HG03460 (cell line): ENCODE results near the gene LEFTY1.
"Not testable (repeated sequence)": the region's sequence is repeated elsewhere in the genome, so short reads cannot be mapped to it uniquely, and the experiment has no call there.

ENCODE experiments used
- ATAC-seq: cut with Tn5 transposase; IDR thresholded peaks from one replicate; pipeline ENCODE4 v1.9.1; 2021; ENCODE audit not compliant: unreplicated experiment

LEFTY1 gene

DNA sequence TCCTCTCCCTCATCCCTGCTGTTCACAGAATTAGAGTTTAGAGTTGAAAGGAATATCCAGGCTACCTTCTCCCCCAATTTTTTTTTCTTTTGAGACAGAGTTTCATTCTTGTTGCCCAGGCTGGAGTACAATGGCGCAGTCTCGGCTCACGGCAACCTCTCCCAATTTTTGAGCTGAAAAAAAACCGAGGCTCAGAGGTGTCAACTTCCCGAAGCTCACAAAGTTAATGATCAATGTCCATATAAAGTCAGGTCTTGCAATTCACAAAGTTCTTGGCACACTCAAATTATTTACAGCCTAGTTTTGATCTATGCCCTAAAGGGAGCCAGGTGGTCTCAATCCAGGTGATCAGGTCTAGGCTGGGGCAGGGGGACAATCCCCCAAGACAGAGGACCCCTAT is 797 bp upstream of the LEFTY1 start:
- ATAC-seq: no peak

DNA sequence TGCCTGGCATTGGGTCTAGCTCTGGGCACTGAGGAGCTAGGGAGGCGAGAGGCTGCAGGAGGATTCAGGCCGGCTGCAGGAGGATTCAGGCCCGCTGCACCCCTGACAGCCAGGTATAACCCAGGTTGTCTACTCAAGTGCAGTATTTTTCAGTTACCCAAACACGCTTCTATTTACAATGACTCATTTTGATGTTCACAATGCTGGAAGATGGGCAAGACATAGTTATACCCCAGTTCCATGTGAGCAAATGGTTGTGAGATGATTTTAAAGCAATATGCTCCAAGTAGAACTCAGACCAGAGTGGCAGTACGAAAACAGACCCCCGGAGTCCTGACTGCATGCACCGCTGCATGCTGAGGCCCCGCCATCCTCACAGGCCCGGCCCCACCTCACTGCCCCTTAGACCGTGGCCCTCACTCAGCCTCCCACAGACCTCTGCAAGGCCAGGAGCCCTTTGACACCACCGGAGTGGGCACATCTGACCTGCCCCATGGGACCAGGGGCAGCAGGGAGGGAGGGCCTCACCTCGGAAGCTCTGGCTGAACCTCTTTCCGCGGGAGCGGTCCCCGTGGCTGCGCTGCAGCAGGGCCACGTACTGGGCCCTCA is 553 bp downstream of the LEFTY1 start:
- ATAC-seq: no peak

DNA sequence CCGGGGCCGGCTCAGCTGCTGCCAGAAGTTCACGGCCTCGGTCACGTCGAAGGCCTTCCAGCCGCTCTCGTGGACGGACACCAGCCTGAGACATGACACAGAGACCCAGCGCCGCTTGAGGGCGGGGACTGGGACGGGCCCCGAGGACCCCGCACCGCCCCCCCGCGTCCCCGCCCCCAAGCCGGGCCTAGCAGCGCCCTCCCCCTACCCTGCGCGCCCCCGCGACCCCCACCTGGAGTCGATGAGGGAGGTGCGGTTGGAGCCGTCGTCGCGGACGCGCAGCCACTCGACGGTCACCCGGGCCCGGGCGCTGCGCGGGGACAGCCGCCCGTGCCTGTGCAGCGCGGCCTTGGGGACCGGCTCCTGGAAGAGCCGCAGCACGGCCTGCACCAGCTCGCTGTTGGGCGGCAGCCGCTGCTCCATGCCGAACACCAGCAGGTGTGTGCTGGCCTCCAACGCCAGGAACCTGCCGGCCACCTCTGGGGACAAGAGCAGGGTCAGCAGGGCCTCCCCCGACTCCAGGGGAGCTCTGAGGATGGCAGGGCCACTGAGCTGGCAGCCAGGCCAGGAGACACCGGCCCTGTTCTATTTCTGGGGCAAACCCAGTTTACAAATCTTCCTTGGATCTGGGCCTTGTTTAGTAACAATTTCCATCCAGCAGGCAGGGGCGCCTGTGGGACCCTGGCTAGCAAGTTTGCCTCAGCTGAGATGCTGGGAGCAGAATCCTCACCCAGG is 1.2 kb downstream of the LEFTY1 start:
- not testable (repeated sequence) for ATAC-seq

DNA sequence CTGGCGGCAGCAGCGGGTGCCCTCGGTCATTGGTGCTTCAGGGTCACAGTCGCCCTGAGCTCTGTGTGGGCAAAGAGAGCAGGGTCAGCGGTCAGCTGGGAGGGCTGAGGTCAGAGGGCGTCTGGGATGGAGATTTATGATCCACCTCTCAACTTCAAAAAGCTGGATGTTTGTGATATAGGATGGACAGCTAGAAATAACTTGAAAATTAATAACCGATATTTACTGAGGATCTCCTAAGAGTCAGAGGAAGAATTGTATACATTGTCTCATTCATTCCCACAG is 2.0 kb downstream of the LEFTY1 start:
- ATAC-seq: no peak

DNA sequence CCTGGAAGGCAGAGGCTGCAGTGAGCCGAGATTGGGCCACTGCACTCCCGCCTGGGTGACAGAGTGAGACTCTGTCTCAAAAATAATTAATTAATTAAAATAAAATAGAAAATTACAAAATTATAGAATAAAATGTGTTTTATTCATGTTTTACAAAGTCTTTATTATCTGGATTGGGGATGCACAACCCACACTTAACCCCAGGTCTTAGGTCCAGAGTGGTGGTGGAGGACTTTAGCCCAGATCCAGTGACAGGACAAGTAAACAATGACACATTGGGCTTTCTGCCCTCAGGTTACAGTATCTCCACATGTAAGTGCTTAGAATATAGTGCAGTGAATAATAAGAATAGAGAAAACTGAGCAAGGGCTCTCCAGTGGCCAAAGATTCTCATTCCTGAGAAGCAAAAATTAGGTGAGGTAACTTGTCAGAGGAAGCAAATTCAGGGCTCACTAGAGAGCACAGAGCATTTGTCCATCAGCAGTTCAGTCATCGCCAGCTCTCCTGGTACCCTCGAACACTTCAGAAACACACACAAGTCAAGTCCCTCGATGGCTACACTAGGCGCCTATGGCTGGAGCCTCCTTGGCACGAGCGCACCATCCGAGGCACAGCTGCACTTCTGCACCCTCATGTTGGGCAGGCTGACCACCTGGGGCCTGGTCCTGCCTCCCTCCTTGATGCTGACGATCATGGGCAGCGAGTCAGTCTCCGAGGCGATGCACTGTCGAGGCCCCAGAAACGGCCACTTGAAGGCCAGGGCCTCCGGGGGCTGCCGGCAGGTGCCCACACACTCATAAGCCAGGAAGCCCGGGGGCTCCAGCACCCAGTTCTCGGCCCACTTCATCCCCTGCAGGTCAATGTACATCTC is 2.6 kb downstream of the LEFTY1 start:
- no peak for ATAC-seq

DNA sequence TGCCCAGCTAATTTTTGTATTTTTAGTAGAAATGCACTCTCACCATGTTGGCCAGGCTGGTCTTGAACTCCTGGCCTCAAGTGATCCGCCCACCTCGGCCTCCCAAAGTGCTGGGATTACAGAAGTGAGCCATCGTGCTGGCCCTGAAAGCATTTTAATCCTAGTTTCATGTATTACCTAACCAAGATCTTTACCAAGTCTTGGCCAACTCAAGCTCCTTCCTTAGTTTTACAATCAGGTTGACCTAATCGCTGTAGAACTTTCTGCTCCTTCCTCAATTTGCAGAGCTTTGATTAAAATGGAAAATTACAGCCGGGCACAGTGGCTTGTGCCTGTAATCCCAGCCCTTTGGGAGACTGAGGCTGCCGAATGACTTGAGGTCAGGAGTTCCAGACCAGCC is 3.6 kb downstream of the LEFTY1 start:
- ATAC-seq: no peak

DNA sequence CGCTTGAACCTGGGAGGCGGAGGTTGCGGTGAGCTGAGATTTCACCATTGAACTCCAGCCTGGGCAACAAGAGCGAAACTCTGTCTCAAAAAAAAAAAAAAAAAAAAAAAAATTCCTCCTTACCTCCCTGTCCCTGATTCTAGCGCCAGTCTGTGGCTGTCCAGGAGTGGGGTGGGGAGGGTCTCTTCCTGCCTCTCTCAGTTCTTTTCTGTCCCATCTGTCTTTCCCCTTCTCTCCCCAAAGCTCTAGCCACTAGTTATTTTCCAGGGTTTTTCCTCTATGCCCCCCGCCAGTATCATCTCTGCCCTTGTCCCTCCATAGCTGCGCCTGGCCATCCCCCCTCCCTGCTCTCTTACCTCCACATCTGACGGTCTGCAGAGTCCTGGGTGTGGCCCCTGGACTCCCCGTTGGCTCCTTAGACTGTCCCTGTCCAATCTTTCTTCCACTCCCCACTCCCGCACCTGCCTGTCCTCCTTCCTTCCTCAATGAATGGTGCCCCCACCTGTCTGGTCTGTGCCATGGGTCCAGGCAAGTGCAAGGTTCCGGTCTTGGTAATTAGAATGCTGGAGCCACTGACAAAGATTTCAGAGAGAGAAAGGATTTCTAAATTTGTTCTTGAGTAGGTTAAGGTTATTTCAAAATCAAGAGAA is 5.2 kb downstream of the LEFTY1 start:
- ATAC-seq: no peak

DNA sequence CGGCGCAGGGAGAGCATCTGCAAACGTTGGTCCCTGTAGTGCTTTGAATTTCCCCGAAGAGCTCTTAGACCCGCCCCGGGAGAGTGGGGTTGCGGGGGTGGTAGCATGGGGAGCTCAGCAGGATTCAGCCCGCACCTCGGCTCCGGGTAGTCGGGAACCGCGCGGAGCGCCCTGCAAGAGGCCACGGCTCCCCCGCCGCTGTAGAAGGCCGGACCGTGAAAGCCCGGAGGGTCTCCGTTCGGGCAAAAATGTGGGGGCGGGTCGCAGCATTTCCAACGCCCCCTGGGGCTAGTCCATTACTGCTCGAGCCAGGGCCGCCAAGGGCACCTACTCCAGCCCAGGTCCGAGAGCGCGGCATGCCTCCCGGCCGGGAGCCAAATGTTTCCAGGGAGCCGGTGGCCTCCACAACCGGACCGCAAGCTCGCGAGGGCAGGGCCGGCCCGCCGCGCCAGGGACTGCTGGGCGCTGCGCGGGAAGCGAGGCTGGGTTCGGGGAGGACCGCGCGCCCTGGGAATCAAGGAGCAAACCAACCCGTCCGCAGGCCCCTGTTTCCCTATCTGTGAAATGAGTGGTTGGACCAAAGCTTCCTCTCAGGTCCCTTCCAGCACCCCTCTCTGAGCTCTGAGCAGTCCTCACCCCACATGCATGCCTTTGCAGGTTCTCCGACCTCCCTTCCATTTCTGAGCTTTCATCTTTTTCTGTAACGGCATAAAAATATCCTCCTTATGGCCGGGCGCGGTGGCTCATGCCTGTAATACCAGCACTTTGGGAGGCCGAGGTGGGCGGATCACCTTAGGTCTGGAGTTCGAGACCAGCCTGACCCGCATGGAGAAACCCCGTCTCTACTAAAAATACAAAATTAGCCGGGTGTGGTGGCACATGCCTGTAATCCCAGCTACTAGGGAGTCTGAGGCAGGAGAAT is 6.0 kb downstream of the LEFTY1 start:
- peak; percentile 26 for ATAC-seq

DNA sequence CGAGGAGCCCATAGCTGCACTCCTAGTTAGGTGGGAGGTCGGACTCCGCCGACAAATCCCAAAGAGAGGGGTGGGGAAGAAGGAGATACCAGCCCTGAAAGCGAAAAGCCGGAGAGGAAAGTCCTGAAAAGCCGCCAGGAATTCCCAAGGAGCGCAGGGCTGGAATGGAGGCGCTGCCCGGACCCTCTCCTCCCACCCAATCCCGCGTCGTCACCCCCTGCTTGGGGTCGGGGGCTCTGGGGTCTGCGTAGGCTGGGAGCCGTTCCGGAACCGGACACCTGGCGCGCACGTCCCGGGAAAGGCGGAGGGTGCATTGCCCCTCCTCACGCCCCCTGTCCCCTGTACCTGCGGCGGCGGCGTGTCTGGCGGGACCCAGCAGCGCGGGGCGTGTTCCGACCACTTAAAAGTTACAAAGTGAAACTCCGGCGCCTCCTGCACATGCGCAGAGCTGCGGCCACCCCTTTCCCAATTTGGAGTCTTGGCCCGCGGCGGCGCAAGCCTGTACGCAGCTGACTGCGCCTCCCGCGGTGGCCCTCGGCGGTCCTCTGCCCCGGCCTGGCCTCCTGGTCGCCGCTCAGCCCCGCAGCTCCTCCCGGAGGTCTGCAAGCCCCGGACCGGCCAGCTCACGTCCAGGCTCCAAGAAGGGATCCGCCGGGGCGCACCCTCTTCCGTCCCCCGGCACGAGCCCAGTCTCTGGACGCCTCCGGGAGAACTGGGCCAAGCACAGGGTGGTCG is 6.8 kb downstream of the LEFTY1 start, which contains the start of gene TMEM63A:
TSS of gene TMEM63A (minus strand) at position 422 of the 735 bp plus-strand sequence. CDS start 4,800 bp downstream, outside the sequence.
- peak; percentile 63 for ATAC-seq

DNA sequence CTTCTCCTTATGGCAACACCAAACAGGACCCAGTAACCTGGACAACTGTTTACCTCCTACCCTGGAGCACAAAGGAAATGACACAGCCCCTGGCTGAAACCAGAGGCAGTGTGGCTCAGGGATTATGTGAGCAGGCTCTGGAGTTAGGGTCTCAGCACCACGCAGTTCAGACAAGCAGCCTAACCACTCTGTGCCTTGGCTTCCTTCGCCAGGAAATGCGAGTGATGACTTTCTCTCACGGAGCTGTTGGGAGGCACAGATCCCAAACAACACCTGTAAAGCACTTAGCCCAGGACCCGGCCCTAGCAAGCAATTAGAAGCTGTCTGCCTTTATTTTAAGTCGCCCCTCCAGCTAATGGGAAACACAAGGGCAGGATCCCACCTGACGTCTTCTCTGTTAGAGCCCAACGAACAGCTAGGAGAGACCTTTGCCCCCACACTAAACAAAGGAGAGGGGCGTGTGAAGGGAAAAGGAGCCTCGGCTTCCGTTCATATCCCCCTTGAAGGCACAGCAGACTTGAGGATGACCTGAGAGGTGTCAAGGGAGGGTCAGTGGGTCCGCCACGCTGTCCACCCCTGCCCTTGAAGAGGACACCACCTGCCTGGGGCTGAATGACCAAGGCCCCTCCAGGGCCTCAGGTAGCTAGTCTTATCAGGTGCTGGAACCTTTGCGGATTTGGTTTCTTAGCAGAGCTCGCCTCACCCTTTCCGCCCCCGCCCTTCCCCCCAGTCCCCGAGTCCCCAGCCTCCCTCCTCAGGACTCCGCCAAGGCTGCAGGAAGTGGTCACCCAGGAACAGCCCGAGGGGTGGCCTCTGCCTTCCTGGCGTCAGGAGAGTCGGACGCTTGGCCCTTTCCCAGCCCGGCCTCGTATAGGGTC is 7.6 kb downstream of the LEFTY1 start:
- peak; percentile 32 for ATAC-seq

DNA sequence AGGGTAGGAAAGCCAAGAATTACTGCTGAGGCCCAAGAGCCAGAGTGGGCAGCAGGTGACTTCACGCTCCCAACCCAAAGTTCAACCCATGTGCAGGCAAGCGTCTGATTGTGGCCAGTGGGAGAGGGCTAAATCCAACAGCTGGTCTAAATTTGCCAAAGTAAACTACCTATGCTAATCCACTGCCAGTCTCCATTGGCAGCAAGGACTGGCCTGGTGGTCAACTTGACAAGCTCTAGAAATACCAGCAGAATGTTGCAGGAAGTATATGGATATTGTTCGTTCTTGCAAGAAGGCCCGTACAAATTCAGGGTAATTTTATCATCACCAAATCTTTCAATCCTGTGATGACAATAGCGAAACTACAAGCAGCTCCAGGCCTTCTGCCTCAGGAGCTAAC is 8.3 kb downstream of the LEFTY1 start:
- no peak for ATAC-seq

DNA sequence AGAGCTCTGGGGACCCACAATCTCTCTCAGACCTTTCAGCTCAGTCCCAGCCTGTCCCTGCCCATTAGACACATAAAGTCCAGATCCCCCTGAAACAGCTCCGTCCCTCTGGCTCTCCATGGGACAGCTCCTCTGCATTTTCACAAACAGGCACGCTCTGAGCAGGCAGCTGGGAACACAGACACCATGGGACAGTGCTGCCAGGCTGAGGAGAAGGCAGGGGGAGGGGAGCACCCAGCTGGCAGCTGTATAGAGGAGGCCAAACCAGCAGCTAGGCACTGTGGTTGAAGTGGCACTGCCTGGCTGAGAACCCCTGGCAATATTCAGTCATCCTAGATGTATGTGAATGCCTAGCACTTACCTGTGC is 8.7 kb downstream of the LEFTY1 start:
- ATAC-seq: no peak

DNA sequence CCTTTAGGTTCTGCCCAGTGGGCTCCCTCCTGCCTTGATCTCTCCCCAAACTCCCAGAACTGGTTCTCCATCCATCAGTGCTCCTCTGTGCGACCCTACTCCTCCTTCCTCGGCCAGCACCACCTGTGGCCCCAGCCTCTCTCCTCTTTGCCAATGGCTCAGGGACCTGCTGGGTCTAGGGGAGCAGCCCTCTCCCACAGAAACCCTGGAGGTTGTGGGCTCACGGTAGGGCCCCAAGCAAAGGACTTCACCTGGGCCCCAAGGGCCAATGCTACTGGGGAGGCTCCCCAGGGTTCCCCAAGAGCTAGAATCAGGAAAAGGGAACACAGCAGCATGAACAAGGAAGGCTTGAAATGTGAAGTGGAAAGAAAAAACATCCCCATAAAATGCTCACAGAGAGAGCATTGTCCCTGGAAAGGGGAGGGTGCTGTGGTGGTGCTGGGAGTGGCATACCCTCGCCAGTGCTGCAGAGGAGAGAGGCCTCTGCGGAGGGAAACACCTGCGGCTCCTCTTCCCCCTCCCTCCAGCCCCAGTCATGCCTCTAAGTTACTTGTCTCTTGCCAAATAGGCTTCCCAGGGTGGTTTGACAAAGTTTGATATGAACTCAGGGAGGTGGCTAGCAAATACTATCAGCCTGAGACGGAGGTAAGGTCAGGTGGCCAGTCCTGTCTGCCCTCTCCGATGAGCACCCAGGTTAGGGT is 9.3 kb downstream of the LEFTY1 start:
- ATAC-seq: no peak

DNA sequence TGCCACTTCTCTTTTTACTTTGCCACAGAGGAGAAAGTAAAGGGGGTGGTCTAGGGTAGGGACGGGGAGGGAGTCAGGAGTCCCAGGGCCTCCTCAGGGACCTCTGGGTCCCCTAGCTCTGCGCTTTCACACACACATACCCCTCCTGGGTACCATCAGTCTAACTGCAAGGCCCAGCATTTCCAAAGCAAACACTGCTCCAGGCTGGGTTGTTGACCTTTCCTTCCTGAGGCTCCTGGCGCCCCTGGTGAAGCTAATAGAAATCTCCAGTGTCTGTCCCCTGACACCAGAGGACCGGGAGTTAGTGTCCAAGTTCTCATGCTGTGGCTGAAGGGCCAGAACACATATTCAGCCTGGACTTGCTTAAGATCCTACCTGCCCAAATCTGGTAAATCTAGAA is 10.7 kb downstream of the LEFTY1 start:
- ATAC-seq: no peak

DNA sequence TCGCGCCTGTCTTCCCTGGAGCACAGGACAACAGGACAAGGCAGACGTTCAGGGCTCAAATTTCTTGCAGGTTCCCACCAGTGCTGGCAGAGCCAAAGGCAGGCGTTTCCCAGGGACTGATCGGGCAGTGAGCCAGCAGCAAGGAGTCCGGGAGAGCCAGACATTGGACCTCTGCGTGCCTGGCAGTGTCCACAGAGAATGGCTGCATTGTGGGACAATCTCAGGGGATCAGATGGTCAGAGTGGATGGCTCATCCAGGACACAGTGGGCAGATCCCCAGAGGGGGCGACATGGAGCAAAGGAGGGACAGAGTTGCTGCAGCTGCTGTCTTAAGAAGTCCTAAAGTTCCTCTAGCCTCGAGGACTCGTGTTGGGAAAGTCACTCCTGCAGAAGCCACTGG is 11.4 kb downstream of the LEFTY1 start:
- ATAC-seq: no peak

DNA sequence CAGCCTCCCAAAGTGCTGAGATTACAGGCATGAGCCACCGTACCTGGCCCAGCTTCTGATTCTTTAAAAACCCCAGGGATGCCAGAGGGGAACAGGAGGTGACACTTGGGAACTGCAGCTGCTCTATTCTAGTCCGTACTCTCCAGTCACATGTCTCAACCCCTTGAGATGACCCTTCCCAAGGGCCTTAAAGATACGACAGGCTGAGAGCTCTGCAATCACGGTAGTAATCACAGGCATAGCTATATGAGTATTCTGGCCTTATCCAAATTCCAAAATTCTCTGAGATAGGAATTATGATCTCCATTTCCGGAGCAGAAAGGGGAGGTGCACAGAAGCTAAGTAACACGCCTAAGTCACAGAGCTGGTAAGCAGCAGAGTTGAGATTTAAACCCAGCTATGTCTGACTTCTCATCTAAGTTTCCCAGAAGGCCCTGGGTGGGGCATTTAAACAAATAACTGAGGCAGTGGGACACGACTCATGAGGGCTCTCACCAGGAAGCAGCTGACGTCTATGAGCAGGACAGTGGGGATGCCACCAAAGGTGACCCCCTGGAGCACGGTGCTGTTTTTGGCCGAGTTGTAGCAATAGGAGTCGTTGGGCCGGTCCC is 11.9 kb downstream of the LEFTY1 start:
- no peak for ATAC-seq

DNA sequence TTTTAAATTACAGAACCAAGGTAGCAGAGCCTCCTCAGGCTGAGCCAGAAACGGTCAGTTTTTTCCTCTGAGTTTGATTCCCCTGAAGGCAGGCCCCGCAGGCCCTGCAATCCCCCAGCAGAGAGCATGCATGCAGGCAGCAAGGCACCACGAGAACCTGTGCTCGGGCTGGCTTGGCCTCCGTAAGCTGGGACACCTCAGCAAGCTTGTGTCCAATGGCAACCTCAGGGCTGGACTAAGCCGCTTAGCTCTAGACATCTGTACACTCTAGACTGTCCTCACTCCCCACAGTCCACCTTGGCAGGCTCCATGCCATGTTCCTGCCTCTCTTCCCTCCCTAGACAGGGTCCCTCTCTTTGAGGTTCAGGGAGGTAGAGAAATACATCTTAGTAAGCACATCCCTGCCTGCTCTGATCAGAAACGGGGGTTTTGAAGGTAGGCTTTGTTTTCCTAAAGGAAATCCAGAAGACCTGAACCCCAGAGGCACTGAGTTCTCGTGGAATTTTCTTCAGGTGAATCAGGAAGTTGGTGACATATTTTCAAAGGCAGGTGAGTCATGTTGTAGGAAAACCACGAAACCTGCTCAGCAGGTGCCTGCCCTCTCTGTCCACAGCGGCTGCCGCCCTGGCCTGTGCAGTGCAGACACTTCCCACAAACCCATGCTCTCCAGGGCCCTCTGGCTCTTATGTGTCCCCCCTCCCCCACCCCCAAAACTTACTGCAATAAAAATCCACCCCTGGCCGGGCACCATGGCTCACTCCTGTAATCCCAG is 13.7 kb downstream of the LEFTY1 start:
- ATAC-seq: no peak
